ENCODE measurements around the gene IL2RA. TPM values are rescaled to one million over a fixed set of nuclear protein-coding genes. Genes with fewer than 3 reads are reported as not detected.

Gene IL2RA
- total and polyA plus RNA-seq, 2 donors (not counting 3 experiments of a cell fraction or from before 2014, with no cell fraction given), result not detected

- BruUV-seq (replicated peaks), result no TSS peak
- H3K27me3 ChIP-seq (ENCODE audit: control insufficient read depth in 2 of 2, insufficient read depth in 2 of 2, low read length in 2 of 2), result peaks cover 3 to 4% of the 10 kb centered on the region in 2 experiments
- no peaks in the 10 kb centered on the region for H3K4me1 ChIP-seq (ENCODE audit: control insufficient read depth, extremely low read depth, insufficient read depth, low read length)
- FAIRE-seq (no peak), DNase-seq (ENCODE audit: low read depth, low spot score) (no peak)
- H2AFZ ChIP-seq (ENCODE audit: low read depth, low read length), result no peak overlapping the region
- H3K79me2 ChIP-seq (ENCODE audit: control insufficient read depth, insufficient read depth, low read length), result no peaks in the 10 kb centered on the region
- no peak overlapping the region for H3K4me3 ChIP-seq (replicated peaks in 1 of 3; ENCODE audit: insufficient read depth in 1 of 3, low read depth in 1 of 3, low read length in 3 of 3)
- H3K4me2 ChIP-seq (ENCODE audit: insufficient read depth, low read length), result no peak overlapping the region
- dilution Hi-C loops (cut with MboI; ENCODE audit: extremely low pct_ligation_motif_present, low sequenced_read_pairs) (no loop called here), intact Hi-C loops (cut with micrococcal nuclease) (no loop called here)
- H3K36me3 ChIP-seq (ENCODE audit: control insufficient read depth in 2 of 2, extremely low read depth in 1 of 2, insufficient read depth in 2 of 2, low read length in 2 of 2), result no peaks in the 10 kb centered on the region
- no peak overlapping the region for H3K27ac ChIP-seq (ENCODE audit: insufficient read depth, low read depth, low read length)
- no peaks in the 10 kb centered on the region for H3K9me3 ChIP-seq (replicated peaks; ENCODE audit: control insufficient read depth, insufficient read depth, low read length)
- ChIA-PET POLR2A (no interaction called here), CTCF (interaction anchor here (1.2 to 1.6 kb wide), 3 partner anchors 10 to 395 kb away, joined by 3 to 4 read pairs (median 3); no protein-coding TSS in a partner anchor)
- no peak for TF ChIP-seq POLR2A (IDR thresholded peaks at IDR 0.05; ENCODE audit: low read depth, low read length)
- TF ChIP-seq, protein P1, sequence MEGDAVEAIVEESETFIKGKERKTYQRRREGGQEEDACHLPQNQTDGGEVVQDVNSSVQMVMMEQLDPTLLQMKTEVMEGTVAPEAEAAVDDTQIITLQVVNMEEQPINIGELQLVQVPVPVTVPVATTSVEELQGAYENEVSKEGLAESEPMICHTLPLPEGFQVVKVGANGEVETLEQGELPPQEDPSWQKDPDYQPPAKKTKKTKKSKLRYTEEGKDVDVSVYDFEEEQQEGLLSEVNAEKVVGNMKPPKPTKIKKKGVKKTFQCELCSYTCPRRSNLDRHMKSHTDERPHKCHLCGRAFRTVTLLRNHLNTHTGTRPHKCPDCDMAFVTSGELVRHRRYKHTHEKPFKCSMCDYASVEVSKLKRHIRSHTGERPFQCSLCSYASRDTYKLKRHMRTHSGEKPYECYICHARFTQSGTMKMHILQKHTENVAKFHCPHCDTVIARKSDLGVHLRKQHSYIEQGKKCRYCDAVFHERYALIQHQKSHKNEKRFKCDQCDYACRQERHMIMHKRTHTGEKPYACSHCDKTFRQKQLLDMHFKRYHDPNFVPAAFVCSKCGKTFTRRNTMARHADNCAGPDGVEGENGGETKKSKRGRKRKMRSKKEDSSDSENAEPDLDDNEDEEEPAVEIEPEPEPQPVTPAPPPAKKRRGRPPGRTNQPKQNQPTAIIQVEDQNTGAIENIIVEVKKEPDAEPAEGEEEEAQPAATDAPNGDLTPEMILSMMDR (IDR thresholded peaks at IDR 0.05; ENCODE audit: extremely low read depth in 1 of 2, insufficient read depth in 1 of 2, low read depth in 1 of 2, low read length in 2 of 2), result no peak
- TF ChIP-seq FOS (IDR thresholded peaks at IDR 0.05; ENCODE audit: borderline replicate concordance, insufficient read depth, low read length), result no peak
- TF ChIP-seq EZH2 (IDR thresholded peaks at IDR 0.05; ENCODE audit: borderline replicate concordance, low read depth, low read length, severe bottlenecking), result no peak
- no peak for TF ChIP-seq MYC (IDR thresholded peaks at IDR 0.05; ENCODE audit: low read depth, low read length)
- TF ChIP-seq, protein P2, sequence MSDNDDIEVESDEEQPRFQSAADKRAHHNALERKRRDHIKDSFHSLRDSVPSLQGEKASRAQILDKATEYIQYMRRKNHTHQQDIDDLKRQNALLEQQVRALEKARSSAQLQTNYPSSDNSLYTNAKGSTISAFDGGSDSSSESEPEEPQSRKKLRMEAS (IDR thresholded peaks at IDR 0.05; ENCODE audit: insufficient read depth, insufficient read length), result no peak
- no peak for TF ChIP-seq JUN (IDR thresholded peaks at IDR 0.05; ENCODE audit: borderline replicate concordance, insufficient read depth, insufficient read length, low read depth)
- no peak for TF ChIP-seq POLR2AphosphoS5 (IDR thresholded peaks at IDR 0.05; ENCODE audit: insufficient read depth, low read depth, low read length)
- no peak for TF ChIP-seq GATA2 (IDR thresholded peaks at IDR 0.05; ENCODE audit: insufficient read depth, insufficient read length, low read depth, low read length)
- H4K20me1 ChIP-seq (replicated peaks; ENCODE audit: control insufficient read depth, extremely low read depth, insufficient read depth, low read length), result no peaks in the 10 kb centered on the region
- no peak overlapping the region for H3K9ac ChIP-seq (replicated peaks; ENCODE audit: extremely low read depth, insufficient read depth, low read length)
- H3K9me1 ChIP-seq (replicated peaks; ENCODE audit: control insufficient read depth, extremely low read depth, insufficient read depth, low read length), result no peaks in the 10 kb centered on the region
Measured at GRCh38 chr10:6006546-6006945, 55.6 kb downstream of the IL2RA start.

All from endothelial cell of umbilical vein (primary cell).